ENCODE data around the gene MEG3.

Gene MEG3

DNA sequence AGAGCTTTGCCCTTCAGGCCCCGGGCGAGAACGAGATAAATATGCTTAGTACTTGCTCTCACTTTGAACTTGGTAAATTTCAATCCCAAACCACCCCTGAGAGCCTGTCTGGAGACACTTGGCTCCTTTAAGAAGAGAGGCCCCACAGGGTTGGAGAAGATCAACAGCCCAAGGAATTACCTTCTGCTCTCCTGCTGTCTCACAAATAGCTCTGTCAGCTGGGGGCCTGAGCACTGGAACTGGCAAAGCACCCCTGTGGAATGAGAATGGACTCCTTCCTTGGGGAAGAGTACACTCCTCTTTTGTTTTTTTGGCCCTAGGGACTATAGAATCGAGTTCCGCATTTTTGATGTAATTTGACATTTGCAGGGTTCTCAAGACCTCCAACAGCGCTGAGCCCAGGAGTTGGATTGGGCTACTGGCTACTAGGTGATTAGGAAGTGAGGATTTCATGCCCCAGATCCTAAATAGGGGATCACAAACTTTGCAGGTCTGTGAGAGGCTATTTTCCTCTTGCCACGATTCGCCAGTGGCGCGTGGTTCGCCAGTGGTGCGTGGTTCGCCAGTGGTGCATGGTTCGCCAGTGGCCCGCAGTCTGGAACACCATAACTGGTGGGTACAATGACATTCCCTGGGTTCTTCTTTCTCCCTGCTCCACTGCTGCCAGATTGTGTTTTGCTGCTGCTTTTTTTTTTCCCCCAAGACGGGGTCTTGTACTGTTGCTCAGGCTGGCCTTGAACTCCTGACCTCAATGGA is 17.8 kb upstream of the MEG3 start:
- Histone ChIP-seq H4K20me1 (ENCODE audit: insufficient read depth, low read length, poor library complexity, severe bottlenecking) (no peaks in the 10 kb centered on the region), H3K36me3 (ENCODE audit: insufficient read depth, low read length) (no peaks in the 10 kb centered on the region), H3K9me2 (replicated peaks; ENCODE audit: low read depth, low read length) (no peaks in the 10 kb centered on the region), H3K9ac (ENCODE audit: low read depth, low read length, poor library complexity, severe bottlenecking) (no peak overlapping the region), H2AFZ (ENCODE audit: low read length) (no peak overlapping the region), H3K9me3 (ENCODE audit: insufficient read depth, low read depth, low read length) (peaks cover 38% of the 10 kb centered on the region; the same call in 1 of the 2 replicates), H3K27me3 (ENCODE audit: insufficient read depth, low read length, poor library complexity, severe bottlenecking) (no peaks in the 10 kb centered on the region), H3F3A (ENCODE audit: low read depth) (no peaks in the 10 kb centered on the region), H3K4me3 (ENCODE audit: low read length, poor library complexity, severe bottlenecking) (no peak overlapping the region), H3K4me1 (ENCODE audit: insufficient read depth, low read length, poor library complexity, severe bottlenecking) (no peaks in the 10 kb centered on the region), H3K79me2 (ENCODE audit: insufficient read depth, low read length) (no peaks in the 10 kb centered on the region), H3K4me2 (ENCODE audit: low read depth, low read length, poor library complexity, severe bottlenecking) (no peak overlapping the region)
- TF ChIP-seq, protein P1, sequence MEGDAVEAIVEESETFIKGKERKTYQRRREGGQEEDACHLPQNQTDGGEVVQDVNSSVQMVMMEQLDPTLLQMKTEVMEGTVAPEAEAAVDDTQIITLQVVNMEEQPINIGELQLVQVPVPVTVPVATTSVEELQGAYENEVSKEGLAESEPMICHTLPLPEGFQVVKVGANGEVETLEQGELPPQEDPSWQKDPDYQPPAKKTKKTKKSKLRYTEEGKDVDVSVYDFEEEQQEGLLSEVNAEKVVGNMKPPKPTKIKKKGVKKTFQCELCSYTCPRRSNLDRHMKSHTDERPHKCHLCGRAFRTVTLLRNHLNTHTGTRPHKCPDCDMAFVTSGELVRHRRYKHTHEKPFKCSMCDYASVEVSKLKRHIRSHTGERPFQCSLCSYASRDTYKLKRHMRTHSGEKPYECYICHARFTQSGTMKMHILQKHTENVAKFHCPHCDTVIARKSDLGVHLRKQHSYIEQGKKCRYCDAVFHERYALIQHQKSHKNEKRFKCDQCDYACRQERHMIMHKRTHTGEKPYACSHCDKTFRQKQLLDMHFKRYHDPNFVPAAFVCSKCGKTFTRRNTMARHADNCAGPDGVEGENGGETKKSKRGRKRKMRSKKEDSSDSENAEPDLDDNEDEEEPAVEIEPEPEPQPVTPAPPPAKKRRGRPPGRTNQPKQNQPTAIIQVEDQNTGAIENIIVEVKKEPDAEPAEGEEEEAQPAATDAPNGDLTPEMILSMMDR (conservative IDR thresholded peaks at IDR 0.05; ENCODE audit: low read length) = no peak
- TF ChIP-seq EZH2phosphoT487 (IDR thresholded peaks at IDR 0.05; ENCODE audit: borderline replicate concordance) = no peak

DNA sequence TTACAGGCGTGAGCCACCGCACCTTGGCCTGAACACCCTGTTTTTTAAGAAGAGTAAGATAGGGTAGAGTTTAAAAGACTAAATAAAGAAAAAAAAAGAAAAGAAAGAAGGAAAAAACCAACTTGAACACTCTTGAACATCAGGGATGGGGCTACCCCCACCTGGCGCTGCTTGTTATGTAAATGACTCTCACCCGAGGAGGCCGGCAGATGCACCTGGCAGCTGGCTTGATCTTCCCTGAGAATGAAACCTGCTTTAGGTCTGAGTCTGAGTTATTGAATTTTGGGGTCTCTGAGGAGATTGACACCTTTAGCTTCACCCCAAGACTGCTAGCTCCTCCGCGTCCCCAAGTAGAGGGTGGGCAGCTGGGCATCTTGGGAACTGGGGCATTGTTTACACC is 15.5 kb upstream of the MEG3 start:
- no peak overlapping the region for H3K9ac ChIP-seq (ENCODE audit: low read depth, low read length, poor library complexity, severe bottlenecking)
- no peaks in the 10 kb centered on the region for H3F3A ChIP-seq (ENCODE audit: low read depth)
- no peak overlapping the region for H3K4me3 ChIP-seq (ENCODE audit: low read length, poor library complexity, severe bottlenecking)
- peaks cover 38% of the 10 kb centered on the region; the same call in 1 of the 2 replicates for H3K9me3 ChIP-seq (ENCODE audit: insufficient read depth, low read depth, low read length)
- TF ChIP-seq, protein P1 (conservative IDR thresholded peaks at IDR 0.05; ENCODE audit: low read length) = no peak
- TF ChIP-seq EZH2phosphoT487 (IDR thresholded peaks at IDR 0.05; ENCODE audit: borderline replicate concordance) = no peak
- no peaks in the 10 kb centered on the region for H4K20me1 ChIP-seq (ENCODE audit: insufficient read depth, low read length, poor library complexity, severe bottlenecking)
- no peaks in the 10 kb centered on the region for H3K36me3 ChIP-seq (ENCODE audit: insufficient read depth, low read length)
- no peaks in the 10 kb centered on the region for H3K27me3 ChIP-seq (ENCODE audit: insufficient read depth, low read length, poor library complexity, severe bottlenecking)
- H3K4me2 ChIP-seq (ENCODE audit: low read depth, low read length, poor library complexity, severe bottlenecking) = no peak overlapping the region
- no peaks in the 10 kb centered on the region for H3K9me2 ChIP-seq (replicated peaks; ENCODE audit: low read depth, low read length)
- H2AFZ ChIP-seq (ENCODE audit: low read length) = no peak overlapping the region
- H3K79me2 ChIP-seq (ENCODE audit: insufficient read depth, low read length) = no peaks in the 10 kb centered on the region
- H3K4me1 ChIP-seq (ENCODE audit: insufficient read depth, low read length, poor library complexity, severe bottlenecking) = no peaks in the 10 kb centered on the region

DNA sequence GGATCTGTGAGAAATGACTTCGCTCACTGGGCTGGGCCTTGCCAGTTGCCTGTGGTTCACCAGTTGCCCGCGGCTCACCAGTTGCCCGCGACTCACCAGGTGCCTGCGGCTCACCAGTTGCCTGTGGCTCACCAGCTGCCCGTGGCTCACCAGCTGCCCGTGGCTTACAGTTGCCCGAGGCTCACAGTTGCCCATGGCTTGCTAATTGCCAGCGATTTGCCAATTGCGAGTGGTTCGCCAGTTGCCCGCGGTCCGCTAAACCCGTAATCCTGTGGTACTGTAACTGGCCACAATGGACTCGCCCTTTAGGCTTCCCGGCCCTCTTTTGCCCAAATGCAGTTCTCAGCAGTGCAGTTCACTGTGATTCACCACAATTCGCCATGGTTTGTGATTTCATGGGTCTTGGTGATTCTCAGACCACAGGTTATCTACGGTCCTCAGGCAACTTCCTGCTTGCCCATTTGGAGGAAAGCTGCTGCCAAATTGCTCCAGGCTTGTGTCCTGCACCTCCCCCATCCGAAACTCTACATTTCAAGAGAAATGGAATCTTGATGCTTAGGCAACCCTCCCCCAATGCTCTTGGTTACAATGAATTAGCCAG is 15.0 kb upstream of the MEG3 start:
- Histone ChIP-seq H2AFZ (ENCODE audit: low read length) (no peak overlapping the region), H3K9me2 (replicated peaks; ENCODE audit: low read depth, low read length) (no peaks in the 10 kb centered on the region), H3K9me3 (ENCODE audit: insufficient read depth, low read depth, low read length) (peaks cover 38% of the 10 kb centered on the region; the same call in 1 of the 2 replicates), H3K9ac (ENCODE audit: low read depth, low read length, poor library complexity, severe bottlenecking) (no peak overlapping the region), H3K79me2 (ENCODE audit: insufficient read depth, low read length) (no peaks in the 10 kb centered on the region), H3F3A (ENCODE audit: low read depth) (no peaks in the 10 kb centered on the region), H3K27me3 (ENCODE audit: insufficient read depth, low read length, poor library complexity, severe bottlenecking) (no peaks in the 10 kb centered on the region), H3K4me3 (ENCODE audit: low read length, poor library complexity, severe bottlenecking) (no peak overlapping the region), H3K4me2 (ENCODE audit: low read depth, low read length, poor library complexity, severe bottlenecking) (no peak overlapping the region), H3K4me1 (ENCODE audit: insufficient read depth, low read length, poor library complexity, severe bottlenecking) (no peaks in the 10 kb centered on the region), H3K36me3 (ENCODE audit: insufficient read depth, low read length) (no peaks in the 10 kb centered on the region), H4K20me1 (ENCODE audit: insufficient read depth, low read length, poor library complexity, severe bottlenecking) (no peaks in the 10 kb centered on the region)
- no peak for TF ChIP-seq EZH2phosphoT487 (IDR thresholded peaks at IDR 0.05; ENCODE audit: borderline replicate concordance)
- TF ChIP-seq, protein P1 (conservative IDR thresholded peaks at IDR 0.05; ENCODE audit: low read length) = no peak

Measured in Loucy (cell line).